GM12873 (cell line): ENCODE data around the gene MEIOSIN.
A peak's percentile ranks its signal among the peaks of the same experiment; 100 is the strongest.

Source experiments
- TF ChIP-seq, protein P1 (sequence below): IDR thresholded peaks from 2 replicates; pipeline ENCODE4 v1.5.1; 2012; ENCODE audit warnings: low read depth, mild to moderate bottlenecking, moderate library complexity, low read length, control low read depth; ENCODE audit not compliant: insufficient read depth; ENCODE audit errors: missing control alignments

Gene MEIOSIN

GRCh38 chr19:45794627-45795026, 61.4 kb downstream of the MEIOSIN start:
- TF ChIP-seq, protein P1, sequence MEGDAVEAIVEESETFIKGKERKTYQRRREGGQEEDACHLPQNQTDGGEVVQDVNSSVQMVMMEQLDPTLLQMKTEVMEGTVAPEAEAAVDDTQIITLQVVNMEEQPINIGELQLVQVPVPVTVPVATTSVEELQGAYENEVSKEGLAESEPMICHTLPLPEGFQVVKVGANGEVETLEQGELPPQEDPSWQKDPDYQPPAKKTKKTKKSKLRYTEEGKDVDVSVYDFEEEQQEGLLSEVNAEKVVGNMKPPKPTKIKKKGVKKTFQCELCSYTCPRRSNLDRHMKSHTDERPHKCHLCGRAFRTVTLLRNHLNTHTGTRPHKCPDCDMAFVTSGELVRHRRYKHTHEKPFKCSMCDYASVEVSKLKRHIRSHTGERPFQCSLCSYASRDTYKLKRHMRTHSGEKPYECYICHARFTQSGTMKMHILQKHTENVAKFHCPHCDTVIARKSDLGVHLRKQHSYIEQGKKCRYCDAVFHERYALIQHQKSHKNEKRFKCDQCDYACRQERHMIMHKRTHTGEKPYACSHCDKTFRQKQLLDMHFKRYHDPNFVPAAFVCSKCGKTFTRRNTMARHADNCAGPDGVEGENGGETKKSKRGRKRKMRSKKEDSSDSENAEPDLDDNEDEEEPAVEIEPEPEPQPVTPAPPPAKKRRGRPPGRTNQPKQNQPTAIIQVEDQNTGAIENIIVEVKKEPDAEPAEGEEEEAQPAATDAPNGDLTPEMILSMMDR: no peak

DNA sequence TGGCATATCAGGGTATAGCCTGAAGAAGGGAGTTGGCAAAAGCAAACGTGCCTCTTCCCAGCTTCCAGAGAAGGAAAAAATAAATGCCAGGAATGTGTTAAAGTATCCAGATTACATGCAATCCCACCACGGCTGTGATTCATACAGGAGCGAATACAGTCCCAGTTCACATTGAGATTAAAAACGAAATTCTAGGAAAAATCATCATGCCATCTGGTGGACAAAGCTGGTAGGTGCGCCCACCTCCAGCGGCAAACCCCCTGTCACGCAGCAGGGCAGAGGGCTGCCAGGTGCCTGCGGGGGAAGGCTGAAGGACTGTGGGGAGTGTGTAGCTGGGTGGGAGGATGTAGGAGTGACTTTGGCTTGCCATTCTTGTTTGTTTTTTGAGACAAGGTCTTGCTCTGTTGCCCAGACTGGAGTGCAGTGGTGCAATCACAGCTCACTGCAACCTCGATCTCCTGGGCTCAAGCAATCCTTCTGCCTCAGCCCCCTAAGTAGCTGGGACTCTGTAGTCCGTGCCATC, 65.8 kb downstream of the MEIOSIN start:
- TF ChIP-seq, protein P1: peak; percentile 89

GRCh38 chr19:45800070-45800553, 66.9 kb downstream of the MEIOSIN start:
- TF ChIP-seq, protein P1: no peak

DNA sequence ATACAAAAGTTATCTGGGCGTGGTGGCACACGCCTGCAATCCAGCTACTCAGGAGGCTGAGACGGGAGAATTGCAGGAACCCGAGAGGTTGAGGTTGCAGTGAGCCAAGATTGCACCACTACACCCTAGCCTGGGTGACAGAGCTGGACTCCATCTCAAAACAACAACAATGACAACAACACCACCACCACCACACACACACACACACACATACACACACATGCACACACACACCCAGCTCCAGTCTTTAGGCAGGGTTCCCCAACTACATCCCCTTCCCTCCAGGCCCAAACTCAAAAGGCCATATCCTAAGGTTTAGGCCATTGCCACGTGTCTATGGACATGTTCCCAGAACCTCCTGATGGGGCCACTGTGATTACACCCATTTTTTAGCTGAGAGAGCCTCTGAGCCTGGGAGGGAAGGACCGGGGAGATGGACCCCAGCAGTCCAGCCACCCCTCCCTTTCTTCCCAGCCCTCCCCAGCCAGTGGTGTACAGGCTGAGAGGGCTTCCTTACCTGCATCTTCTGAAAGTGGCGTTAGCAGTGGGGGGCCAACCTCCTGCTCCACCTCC, 68.5 kb downstream of the MEIOSIN start:
- TF ChIP-seq, protein P1: no peak

DNA sequence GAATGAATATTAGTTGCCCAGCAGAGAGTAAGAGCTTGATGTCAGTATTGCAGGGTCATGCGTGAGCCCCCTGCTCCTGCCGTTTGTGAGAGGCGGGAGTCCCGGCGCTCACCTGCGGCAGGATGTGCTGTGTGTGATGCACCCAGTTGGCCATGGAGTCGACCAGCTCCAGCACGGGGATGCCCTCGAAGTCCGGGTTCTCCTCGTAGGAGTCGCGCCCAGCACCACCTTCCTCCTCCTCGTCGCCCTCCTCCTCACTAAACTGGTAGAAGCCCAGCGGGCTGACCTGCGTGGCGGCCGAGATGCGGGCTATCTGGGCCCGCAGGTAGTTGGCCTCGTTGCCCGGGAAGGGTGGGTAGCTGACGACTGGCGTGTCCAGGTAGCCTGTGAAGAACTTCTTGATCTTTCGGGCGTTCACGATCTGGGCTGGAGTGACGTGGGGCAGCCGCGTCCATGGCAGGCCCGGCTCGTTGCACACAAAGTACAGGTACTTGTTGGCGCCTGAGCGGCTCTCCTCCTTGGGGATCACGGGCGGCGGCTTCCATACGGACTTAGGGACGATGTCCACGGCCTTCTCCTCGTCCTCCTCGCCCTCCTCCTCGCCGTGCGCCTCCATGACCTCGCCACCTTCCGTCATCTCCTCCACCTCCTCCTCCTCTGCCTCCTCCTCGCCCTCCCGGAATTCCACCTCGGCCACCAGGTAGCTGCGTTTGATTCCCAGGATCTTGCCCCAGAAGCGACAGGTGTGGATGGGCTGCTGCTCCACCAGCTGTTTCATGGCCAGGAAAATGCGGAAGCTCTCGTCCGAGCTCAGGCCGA, 71.1 kb downstream of the MEIOSIN start:
- TF ChIP-seq, protein P1: no peak

DNA sequence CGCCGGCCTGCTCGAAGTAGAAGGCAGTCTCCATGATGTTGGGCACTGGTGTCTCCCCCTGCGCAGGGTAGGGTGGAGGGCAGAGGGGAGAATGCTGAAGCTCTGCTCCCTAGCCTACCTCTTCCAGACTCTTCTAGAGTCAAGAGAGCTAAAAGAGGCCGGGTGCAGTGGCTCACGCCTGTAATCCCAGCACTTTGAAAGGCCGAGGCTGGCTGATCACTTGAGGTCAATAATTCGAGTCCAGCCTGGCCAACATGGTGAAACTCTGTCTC, 71.7 kb downstream of the MEIOSIN start:
- TF ChIP-seq, protein P1: no peak

DNA sequence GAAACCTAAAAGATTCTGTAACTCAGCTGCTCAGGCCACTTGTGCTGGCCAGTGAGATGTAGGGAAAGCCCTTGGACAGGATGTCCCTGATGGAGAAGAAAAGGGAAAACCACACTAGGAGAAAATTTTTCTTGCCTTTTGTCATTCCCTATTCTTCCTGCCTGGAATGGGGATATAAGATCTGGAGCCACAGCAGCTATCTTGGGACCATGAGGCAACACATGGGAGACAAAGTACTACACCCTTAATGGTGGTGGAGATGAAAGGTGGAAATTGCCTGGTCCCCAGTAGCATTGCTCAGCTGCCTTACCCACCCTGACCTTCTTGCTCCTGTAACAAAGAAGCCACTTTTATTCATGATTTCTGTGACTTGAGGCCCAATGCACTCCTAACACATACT, 72.5 kb downstream of the MEIOSIN start:
- TF ChIP-seq, protein P1: no peak
